ENCODE data around the gene RTCB.
A peak's percentile ranks its signal among the peaks of the same experiment; 100 is the strongest.

Gene RTCB

DNA sequence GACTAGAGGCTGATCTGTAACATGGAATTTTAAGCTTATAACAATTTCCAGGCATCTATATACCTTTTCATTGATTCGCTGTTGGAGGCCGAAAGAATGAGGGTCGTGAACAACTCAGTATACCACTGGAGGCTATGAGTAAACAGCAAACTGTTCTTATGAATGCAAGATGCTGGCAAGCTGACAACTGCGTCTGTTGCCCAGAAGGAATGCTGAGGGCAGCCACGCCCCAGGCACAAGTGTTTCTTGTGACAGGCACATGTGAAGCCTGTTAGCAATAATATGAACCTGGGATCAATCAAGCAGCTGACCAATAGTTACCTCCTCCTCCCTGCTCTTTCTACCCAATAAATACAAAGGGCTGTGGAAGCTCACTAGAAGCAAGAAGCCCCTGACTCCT lies 15.3 kb downstream of the RTCB start:
- no peak overlapping the region for H3K4me3 ChIP-seq (ENCODE audit: low read depth, low read length)
- no peak for TF ChIP-seq CTCF (IDR thresholded peaks at IDR 0.05; ENCODE audit: insufficient read depth, low read depth, low read length, missing control alignments)
- DNase-seq (ENCODE audit: low read depth), result no peak

DNA sequence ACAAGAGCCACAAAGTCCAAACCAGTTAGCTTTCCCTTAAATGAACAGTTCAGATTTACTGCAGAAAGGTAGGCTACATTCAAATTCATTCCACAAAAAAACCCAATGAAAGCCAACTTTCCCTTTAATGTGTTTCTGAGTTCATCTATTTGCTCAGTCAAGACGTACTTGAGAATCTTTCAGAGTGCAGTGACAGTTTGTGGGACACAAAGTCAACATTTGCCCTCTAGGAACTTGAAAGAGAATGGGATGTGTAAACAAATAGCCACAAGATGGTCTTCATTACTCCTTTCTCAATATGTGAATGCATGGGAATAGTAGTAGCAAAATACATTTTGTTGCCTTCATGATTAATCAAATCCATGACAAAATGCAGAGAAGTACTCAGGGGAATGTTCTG lies 15.8 kb downstream of the RTCB start:
- no peak for TF ChIP-seq CTCF (IDR thresholded peaks at IDR 0.05; ENCODE audit: insufficient read depth, low read depth, low read length, missing control alignments)
- no peak for DNase-seq (ENCODE audit: low read depth)
- no peak overlapping the region for H3K4me3 ChIP-seq (ENCODE audit: low read depth, low read length)

GRCh38 chr22:32395107-32395506 lies 16.9 kb downstream of the RTCB start:
- DNase-seq (ENCODE audit: low read depth), result no peak
- no peak overlapping the region for H3K4me3 ChIP-seq (ENCODE audit: low read depth, low read length)
- TF ChIP-seq CTCF (IDR thresholded peaks at IDR 0.05; ENCODE audit: insufficient read depth, low read depth, low read length, missing control alignments), result no peak

DNA sequence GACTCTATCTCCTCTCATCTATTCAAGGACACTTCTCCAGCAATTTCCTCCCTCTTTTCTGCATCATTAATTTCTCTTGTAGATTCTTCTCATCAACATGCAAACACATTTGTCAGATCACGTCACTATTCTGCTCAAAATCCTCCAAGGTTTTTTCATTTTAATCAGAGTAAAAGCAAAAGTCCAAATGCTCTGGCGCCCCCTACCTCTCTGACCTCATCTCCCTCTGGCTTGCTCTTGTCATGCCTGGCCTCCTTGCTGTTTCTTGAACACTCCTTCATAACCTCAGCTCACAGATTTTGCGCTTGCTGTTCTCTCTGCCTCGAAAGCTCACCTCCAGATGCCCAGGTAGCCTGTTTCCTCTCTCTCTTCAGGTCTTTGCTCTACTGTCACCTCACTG lies 22.4 kb downstream of the RTCB start:
- no peak for TF ChIP-seq CTCF (IDR thresholded peaks at IDR 0.05; ENCODE audit: insufficient read depth, low read depth, low read length, missing control alignments)
- no peak for DNase-seq (ENCODE audit: low read depth)
- H3K4me3 ChIP-seq (ENCODE audit: low read depth, low read length), result no peak overlapping the region

GRCh38 chr22:32385681-32386080 lies 26.4 kb downstream of the RTCB start:
- no peak for DNase-seq (ENCODE audit: low read depth)
- no peak overlapping the region for H3K4me3 ChIP-seq (ENCODE audit: low read depth, low read length)
- no peak for TF ChIP-seq CTCF (IDR thresholded peaks at IDR 0.05; ENCODE audit: insufficient read depth, low read depth, low read length, missing control alignments)

GRCh38 chr22:32380991-32381390 lies 31.1 kb downstream of the RTCB start:
- DNase-seq (ENCODE audit: low read depth), result no peak
- no peak for TF ChIP-seq CTCF (IDR thresholded peaks at IDR 0.05; ENCODE audit: insufficient read depth, low read depth, low read length, missing control alignments)
- H3K4me3 ChIP-seq (ENCODE audit: low read depth, low read length), result no peak overlapping the region

GRCh38 chr22:32378707-32379272 lies 33.3 kb downstream of the RTCB start:
- DNase-seq (ENCODE audit: low read depth), result peak; percentile 34
- TF ChIP-seq CTCF (IDR thresholded peaks at IDR 0.05; ENCODE audit: insufficient read depth, low read depth, low read length, missing control alignments), result peak; percentile 44
- H3K4me3 ChIP-seq (ENCODE audit: low read depth, low read length), result no peak overlapping the region

Data from GM12865 (cell line).